GM23338 (cell line): ENCODE results near the gene NSMCE4A. TPM values are rescaled to one million over a fixed set of nuclear protein-coding genes. Genes with fewer than 3 reads are reported as not detected.

Source experiments
- ATAC-seq: fragments of 200-7000 bp; cut with Tn5 transposase; 3 replicates; pipeline ENCODE4 v1.9.1; 2020
- DNase-seq: peaks from one replicate; pipeline ENCODE4 v3.0.0-alpha.2; 2015; ENCODE audit warnings: low spot score
- H2AFZ ChIP-seq: fragments of 200-600 bp; sonication (generic); 2 replicates; pipeline ENCODE4 v1.8.0; 2016; ENCODE audit warnings: antibody characterized with exemption, mild to moderate bottlenecking, moderate library complexity
- H3F3A ChIP-seq: fragments of 200-600 bp; sonication (generic); replicated peaks from 2 replicates; pipeline ENCODE4 v1.8.0; 2017; ENCODE audit warnings: antibody characterized with exemption, mixed run types, low read depth
- H3K27ac ChIP-seq: fragments of 200-600 bp; sonication (generic); 2 replicates; pipeline ENCODE4 v1.6.1; 2016; ENCODE audit warnings: low read depth
- H3K27me3 ChIP-seq: fragments of 200-600 bp; sonication (generic); 2 replicates; pipeline ENCODE4 v1.8.0; 2016; ENCODE audit warnings: mild to moderate bottlenecking, mixed run types, moderate library complexity; ENCODE audit not compliant: insufficient read depth
- H3K36me3 ChIP-seq: fragments of 200-600 bp; sonication (generic); 2 replicates; pipeline ENCODE4 v1.8.0; 2016; ENCODE audit warnings: mild to moderate bottlenecking; ENCODE audit not compliant: insufficient read depth
- H3K4me1 ChIP-seq: fragments of 200-600 bp; sonication (generic); 2 replicates; pipeline ENCODE4 v1.8.0; 2016; ENCODE audit warnings: mild to moderate bottlenecking, moderate library complexity; ENCODE audit not compliant: insufficient read depth
- H3K4me2 ChIP-seq: fragments of 200-600 bp; sonication (generic); 2 replicates; pipeline ENCODE4 v1.7.1; 2017; ENCODE audit warnings: mixed run types
- H3K4me3 ChIP-seq: fragments of 200-600 bp; sonication (generic); 2 replicates; pipeline ENCODE4 v1.6.1; 2016; ENCODE audit warnings: mixed run types
- H3K79me2 ChIP-seq: fragments of 200-600 bp; sonication (generic); replicated peaks from 2 replicates; pipeline ENCODE4 v1.8.0; 2017; ENCODE audit warnings: mild to moderate bottlenecking; ENCODE audit not compliant: insufficient read depth
- H3K9me2 ChIP-seq: fragments of 200-600 bp; sonication (generic); 2 replicates; pipeline ENCODE4 v1.8.0; 2017; ENCODE audit not compliant: insufficient read depth
- H4K20me1 ChIP-seq: fragments of 200-600 bp; sonication (generic); replicated peaks from 2 replicates; pipeline ENCODE4 v1.8.0; 2017; ENCODE audit warnings: mild to moderate bottlenecking; ENCODE audit not compliant: insufficient read depth
- H3K27ac Mint-ChIP-seq: 2 replicates; pipeline ENCODE4 v1.8.0; 2020; ENCODE audit warnings: inconsistent platforms, mild to moderate bottlenecking, moderate library complexity, mixed read lengths
- H3K27me3 Mint-ChIP-seq: 3 replicates; pipeline ENCODE4 v1.8.0; 2022; ENCODE audit warnings: low read depth, mild to moderate bottlenecking, moderate library complexity, mixed read lengths, inconsistent platforms; ENCODE audit not compliant: insufficient read depth, poor library complexity
- H3K36me3 Mint-ChIP-seq: 3 replicates; pipeline ENCODE4 v1.8.0; 2021; ENCODE audit warnings: low read depth, mild to moderate bottlenecking, inconsistent platforms, moderate library complexity, mixed read lengths
- H3K4me1 Mint-ChIP-seq: 3 replicates; pipeline ENCODE4 v1.8.0; 2020; ENCODE audit warnings: mild to moderate bottlenecking, inconsistent platforms, mixed read lengths
- H3K4me3 Mint-ChIP-seq: 3 replicates; pipeline ENCODE4 v1.8.0; 2021; ENCODE audit warnings: moderate library complexity, mild to moderate bottlenecking, inconsistent platforms, mixed read lengths
- H3K9me3 Mint-ChIP-seq: 3 replicates; pipeline ENCODE4 v1.8.0; 2020; ENCODE audit warnings: moderate library complexity, mild to moderate bottlenecking, inconsistent platforms, mixed read lengths
- ETS1 ChIP-seq: IDR thresholded peaks from 2 replicates; pipeline ENCODE4 v1.6.1; 2016; ENCODE audit warnings: antibody characterized with exemption
- EZH2 ChIP-seq: fragments of 200-600 bp; sonication (generic); IDR thresholded peaks from one replicate; pipeline ENCODE4 v1.8.0; 2017; ENCODE audit warnings: antibody characterized with exemption, mild to moderate bottlenecking, low read depth; ENCODE audit not compliant: unreplicated experiment
- JUNB ChIP-seq: IDR thresholded peaks from one replicate; pipeline ENCODE4 v1.6.1; 2016; ENCODE audit warnings: antibody characterized with exemption; ENCODE audit not compliant: unreplicated experiment
- POLR2AphosphoS5 ChIP-seq: IDR thresholded peaks from 2 replicates; pipeline ENCODE4 v1.6.1; 2016; ENCODE audit warnings: antibody characterized with exemption, low read depth
- REST ChIP-seq: IDR thresholded peaks from one replicate; pipeline ENCODE4 v1.6.1; 2018; ENCODE audit warnings: antibody characterized with exemption; ENCODE audit not compliant: unreplicated experiment
- STAT1 ChIP-seq: IDR thresholded peaks from one replicate; pipeline ENCODE4 v1.6.1; 2016; ENCODE audit warnings: antibody characterized with exemption; ENCODE audit not compliant: unreplicated experiment
- polyA plus RNA-seq: library from polyadenylated mRNA; unstranded; fragments of >200 nt; fragmentation: Nextera tagmentation; extraction: Ambion mirVana; gene quantifications from 2 replicates; pipeline ENCODE4 v1.2.1, GENCODE V29; 2016
- total RNA-seq: library from RNA; depleted of rRNA; stranded (reverse); fragments of >200 nt; shearing (Covaris generic); gene quantifications from 2 replicates; pipeline ENCODE4 v1.2.3, GENCODE V29; 2014

NSMCE4A gene
- total and polyA plus RNA-seq, 2 experiments from 2014 or later: 84.8 to 94.9 TPM

- no peak overlapping the region for H3K27ac Mint-ChIP-seq
- peaks cover 14% of the 10 kb centered on the region; the same call in 2 of the 3 replicates for H3K36me3 Mint-ChIP-seq
- no peak overlapping the region for H3K27ac ChIP-seq
- H3K4me1 Mint-ChIP-seq: peaks cover 17% of the 10 kb centered on the region; the same call in 2 of the 3 replicates
- 0 out of 2 replicates have a peak, but pooled peaks cover 3% of the 10 kb centered on the region for H3K9me2 ChIP-seq
- H3K27me3 ChIP-seq: no peaks in the 10 kb centered on the region
- H3K36me3 ChIP-seq: no peaks in the 10 kb centered on the region
- no peak overlapping the region for H3K4me3 ChIP-seq
- H4K20me1 ChIP-seq: no peaks in the 10 kb centered on the region
- H2AFZ ChIP-seq: no peak overlapping the region
- peaks cover 7% of the 10 kb centered on the region for H3K4me1 ChIP-seq
- no peaks in the 10 kb centered on the region for H3K79me2 ChIP-seq
- H3K27me3 Mint-ChIP-seq: peaks cover 3% of the 10 kb centered on the region
- no peak overlapping the region for H3K4me3 Mint-ChIP-seq
- ATAC-seq (no peak), DNase-seq (no peak)
- no peak overlapping the region for H3K4me2 ChIP-seq
- no peaks in the 10 kb centered on the region for H3F3A ChIP-seq
- peaks cover 26% of the 10 kb centered on the region for H3K9me3 Mint-ChIP-seq
- TF ChIP-seq EZH2: no peak
Measured at GRCh38 chr10:121999301-121999700, 24.3 kb upstream of the NSMCE4A start.

- H3K27me3 Mint-ChIP-seq: peaks cover 3% of the 10 kb centered on the region
- H3K4me3 Mint-ChIP-seq: no peak overlapping the region
- no peaks in the 10 kb centered on the region for H3K27me3 ChIP-seq
- H3K36me3 ChIP-seq: no peaks in the 10 kb centered on the region
- H3K9me3 Mint-ChIP-seq: peaks cover 25% of the 10 kb centered on the region
- peaks cover 24% of the 10 kb centered on the region; the same call in 2 of the 3 replicates for H3K4me1 Mint-ChIP-seq
- H2AFZ ChIP-seq: 0 out of 2 replicates have a peak overlapping the region, but pooled peaks have one; percentile 32
- 0 out of 2 replicates have a peak, but pooled peaks cover 3% of the 10 kb centered on the region for H3K9me2 ChIP-seq
- DNase-seq: no peak
- peaks cover 14% of the 10 kb centered on the region; the same call in 2 of the 3 replicates for H3K36me3 Mint-ChIP-seq
- no peak overlapping the region for H3K27ac ChIP-seq
- no peaks in the 10 kb centered on the region for H4K20me1 ChIP-seq
- peaks cover 11% of the 10 kb centered on the region for H3K4me1 ChIP-seq
- H3K79me2 ChIP-seq: no peaks in the 10 kb centered on the region
- TF ChIP-seq ETS1: no peak
- TF ChIP-seq REST: no peak
- TF ChIP-seq JUNB: no peak
- TF ChIP-seq STAT1: no peak
- TF ChIP-seq POLR2AphosphoS5: no peak
- ATAC-seq: no peak
- H3K4me2 ChIP-seq: no peak overlapping the region
- H3K4me3 ChIP-seq: no peak overlapping the region
- H3K27ac Mint-ChIP-seq: no peak overlapping the region
- no peaks in the 10 kb centered on the region for H3F3A ChIP-seq
Measured at GRCh38 chr10:121998462-121998861, 23.4 kb upstream of the NSMCE4A start.
